T-helper 17 cell (primary cell): ENCODE results near the gene ZFX. TPM values are rescaled to one million over a fixed set of nuclear protein-coding genes. Genes with fewer than 3 reads are reported as not detected.
A peak's percentile ranks its signal among the peaks of the same experiment; 100 is the strongest.

ENCODE experiments used
- ATAC-seq: fragments of 150-1000 bp; cut with Tn5 transposase; 2 replicates; pipeline ENCODE4 v1.10.0; 2021; ENCODE audit warnings: mild to moderate bottlenecking, moderate library complexity
- DNase-seq, 3 donors: peaks; one replicate each; pipeline versions ENCODE4 v3.0.0 to v3.0.0-alpha.2; 2020 to 2021
- H3K9me3 ChIP-seq: one replicate; pipeline ENCODE4 v1.7.0; 2013; ENCODE audit warnings: low read length, mild to moderate bottlenecking; ENCODE audit not compliant: control insufficient read depth, poor library complexity, severe bottlenecking
- H3K27ac Mint-ChIP-seq: one replicate; pipeline ENCODE4 v1.8.0; 2022; ENCODE audit warnings: mild to moderate bottlenecking, moderate library complexity, mixed read lengths
- H3K27me3 Mint-ChIP-seq: one replicate; pipeline ENCODE4 v1.8.0; 2022; ENCODE audit warnings: mixed read lengths
- H3K36me3 Mint-ChIP-seq: one replicate; pipeline ENCODE4 v1.8.0; 2022; ENCODE audit warnings: low read depth, mixed read lengths
- H3K4me1 Mint-ChIP-seq: one replicate; pipeline ENCODE4 v1.8.0; 2022; ENCODE audit warnings: mild to moderate bottlenecking, mixed read lengths
- H3K4me3 Mint-ChIP-seq: one replicate; pipeline ENCODE4 v1.8.0; 2022; ENCODE audit warnings: mild to moderate bottlenecking, moderate library complexity, mixed read lengths
- total RNA-seq, 4 donors: library from RNA in 2 of 4; stranded (reverse) in 2 of 4; gene quantifications; one replicate each; pipeline ENCODE4 v1.2.3 and lab custom pipeline; 2022 to 2026

ZFX gene
- total RNA-seq, 2 donors from 2014 or later: 50.8 to 55.8 TPM

DNA sequence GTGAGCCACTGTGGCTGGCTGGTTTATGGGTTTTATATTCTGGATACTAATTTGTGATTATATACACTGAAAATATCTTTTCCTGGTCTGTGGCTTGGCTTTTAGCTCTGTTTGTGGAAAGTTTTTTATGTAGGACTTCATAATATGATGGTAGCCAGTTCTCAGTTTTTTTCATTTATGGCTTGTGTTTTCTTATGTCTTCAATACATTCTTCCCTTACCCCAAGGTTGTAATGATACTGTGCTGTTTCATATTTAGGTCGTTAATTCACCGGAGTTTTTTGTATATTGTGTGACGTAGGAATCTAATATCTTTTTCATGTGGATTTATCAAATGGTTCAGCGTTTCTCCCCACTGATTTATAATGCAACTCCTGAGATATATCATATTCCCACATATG lies 6.6 kb downstream of the ZFX start:
- Mint-ChIP-seq H3K4me3 (peak overlapping the region; percentile 60), H3K27me3 (no peaks in the 10 kb centered on the region), H3K4me1 (peaks cover 40% of the 10 kb centered on the region), H3K36me3 (peaks cover 6% of the 10 kb centered on the region), H3K27ac (peak overlapping the region; percentile 91)
- no peaks in the 10 kb centered on the region for H3K9me3 ChIP-seq
- DNase-seq (no peak), ATAC-seq (no peak)

DNA sequence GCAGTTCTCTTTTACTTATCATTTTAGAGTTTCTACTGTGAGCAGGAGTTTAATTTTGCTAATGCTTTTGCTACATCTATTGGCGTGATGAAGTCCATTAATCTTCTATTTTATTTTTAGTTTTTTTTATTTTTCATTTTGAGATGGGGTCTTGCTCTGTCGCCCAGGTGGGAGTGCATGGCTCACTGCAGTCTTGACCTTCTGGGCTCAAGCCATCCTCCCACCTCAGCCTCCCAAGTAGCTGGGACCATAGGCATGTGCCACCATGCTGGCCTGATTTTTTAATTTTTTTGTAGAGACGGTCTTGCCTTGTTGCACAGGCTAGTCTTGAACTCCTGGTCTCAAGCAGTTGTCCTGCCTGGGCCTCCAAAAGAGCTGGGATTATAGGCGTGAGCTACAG lies 9.4 kb downstream of the ZFX start:
- Mint-ChIP-seq H3K27ac (no peak overlapping the region), H3K36me3 (peaks cover 2% of the 10 kb centered on the region)

DNA sequence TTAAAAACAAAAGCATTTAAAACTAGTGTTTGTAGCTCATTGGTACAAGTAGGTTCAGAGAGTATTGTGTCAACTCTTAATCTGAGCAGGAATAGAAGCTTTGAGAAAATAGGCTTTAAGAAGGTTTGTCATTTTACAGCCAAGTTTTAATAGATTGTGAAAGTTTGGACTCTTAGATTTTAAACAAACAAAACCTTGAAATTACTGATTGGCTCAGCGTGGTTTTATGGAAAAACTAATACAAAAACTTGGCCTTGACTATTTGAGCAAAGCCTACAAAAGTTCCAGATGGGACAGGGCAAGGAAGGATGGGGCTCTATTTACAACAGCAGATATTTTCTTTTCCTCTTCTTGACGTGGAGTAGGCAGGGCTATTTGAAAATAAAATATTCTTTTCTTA lies 16.5 kb downstream of the ZFX start:
- no peak for ATAC-seq
- no peak overlapping the region for H3K27ac Mint-ChIP-seq
- H3K9me3 ChIP-seq: no peaks in the 10 kb centered on the region
- no peak overlapping the region for H3K4me3 Mint-ChIP-seq
- peaks cover 32% of the 10 kb centered on the region for H3K4me1 Mint-ChIP-seq
- H3K36me3 Mint-ChIP-seq: no peaks in the 10 kb centered on the region
- no peak for DNase-seq
- no peaks in the 10 kb centered on the region for H3K27me3 Mint-ChIP-seq

More for the DNA sequence above, 9.4 kb downstream of the ZFX start:
- ATAC-seq (no peak), DNase-seq (no peak)
- H3K4me3 Mint-ChIP-seq: no peak overlapping the region
- peaks cover 25% of the 10 kb centered on the region for H3K4me1 Mint-ChIP-seq
- H3K9me3 ChIP-seq: no peaks in the 10 kb centered on the region
- no peaks in the 10 kb centered on the region for H3K27me3 Mint-ChIP-seq

DNA sequence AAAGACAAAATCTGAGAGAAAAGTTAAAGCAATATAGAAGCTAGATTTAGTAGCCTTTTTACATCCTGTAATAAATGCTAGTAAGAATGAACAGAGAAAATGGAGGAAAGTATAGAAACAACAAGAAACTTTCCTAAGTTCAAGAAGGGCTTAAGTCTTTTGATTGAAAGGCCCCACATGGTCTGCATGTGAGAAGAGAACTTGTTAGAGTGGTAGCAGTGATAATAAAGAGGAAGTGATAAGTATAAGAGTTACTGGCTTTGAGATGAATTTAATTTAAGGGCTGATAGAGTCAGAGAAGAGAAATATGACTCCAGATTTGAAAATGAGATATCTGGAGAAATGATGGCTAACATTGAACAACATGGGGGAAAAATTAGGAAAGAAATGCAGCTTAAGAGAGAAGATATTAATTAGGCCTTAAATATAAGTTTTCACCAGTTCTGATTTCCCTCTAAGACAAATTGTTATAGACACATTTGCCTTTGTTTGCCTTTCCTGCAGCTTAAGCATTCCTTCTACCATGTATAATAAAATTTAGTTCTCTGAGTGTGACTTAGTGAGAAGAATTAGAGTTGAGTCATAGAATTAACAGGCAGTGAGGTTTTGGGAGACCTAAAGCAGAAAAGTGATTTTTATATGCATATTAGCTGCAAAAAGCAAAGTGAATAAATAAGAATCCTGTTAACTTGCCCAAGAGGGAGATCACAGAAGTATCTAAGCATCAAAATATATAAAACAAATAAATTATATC lies 18.4 kb downstream of the ZFX start:
- Mint-ChIP-seq H3K27me3 (no peaks in the 10 kb centered on the region), H3K27ac (peak overlapping the region; percentile 82), H3K36me3 (no peaks in the 10 kb centered on the region), H3K4me3 (peak overlapping the region; percentile 31), H3K4me1 (peaks cover 32% of the 10 kb centered on the region)
- H3K9me3 ChIP-seq: no peaks in the 10 kb centered on the region
- ATAC-seq (no peak), DNase-seq (no peak)

DNA sequence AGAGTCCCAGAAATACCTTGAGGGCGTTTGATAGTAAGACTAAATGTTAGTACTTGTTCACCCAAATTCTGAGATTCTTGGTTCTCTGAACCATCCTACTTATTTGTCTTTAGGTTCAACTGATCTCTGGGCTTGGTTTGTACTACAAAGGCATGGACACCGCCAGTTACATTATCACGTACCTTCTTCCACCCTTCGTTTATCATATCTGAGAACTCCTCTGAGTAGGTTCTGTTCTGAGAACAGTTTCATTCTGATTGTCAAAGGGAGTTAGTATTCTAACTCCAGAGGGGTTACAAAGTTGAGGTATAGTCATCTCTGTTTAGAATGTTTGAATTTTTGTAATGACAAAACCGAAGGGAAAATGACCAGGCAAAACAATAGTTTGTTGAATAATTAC lies 19.3 kb downstream of the ZFX start:
- DNase-seq (no peak), ATAC-seq (peak; percentile 20)
- no peaks in the 10 kb centered on the region for H3K27me3 Mint-ChIP-seq
- no peaks in the 10 kb centered on the region for H3K36me3 Mint-ChIP-seq
- peak overlapping the region; percentile 61 for H3K4me3 Mint-ChIP-seq
- peaks cover 32% of the 10 kb centered on the region for H3K4me1 Mint-ChIP-seq
- peak overlapping the region; percentile 88 for H3K27ac Mint-ChIP-seq
- H3K9me3 ChIP-seq: no peaks in the 10 kb centered on the region

DNA sequence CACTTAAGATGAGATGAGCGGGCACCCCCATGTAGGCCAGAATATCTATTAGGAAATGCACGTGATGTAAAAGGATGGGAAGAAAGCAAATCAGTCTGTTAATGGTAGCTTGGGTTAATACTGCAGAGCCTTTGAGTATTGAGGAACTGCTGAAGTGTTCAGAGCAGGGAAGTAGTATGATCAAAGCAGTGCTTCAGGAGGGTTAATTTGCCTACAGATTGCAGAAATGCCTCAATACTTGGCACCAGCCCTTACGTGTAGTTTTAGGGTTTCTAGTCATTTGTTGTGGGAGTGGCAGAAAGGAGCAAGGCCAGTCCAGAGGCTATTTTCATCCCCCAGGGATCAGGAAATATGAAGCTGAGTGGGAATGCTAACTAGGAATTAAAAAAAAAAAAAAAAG lies 19.7 kb downstream of the ZFX start:
- H3K9me3 ChIP-seq: no peaks in the 10 kb centered on the region
- no peaks in the 10 kb centered on the region for H3K36me3 Mint-ChIP-seq
- H3K4me1 Mint-ChIP-seq: peaks cover 32% of the 10 kb centered on the region
- H3K27me3 Mint-ChIP-seq: no peaks in the 10 kb centered on the region
- peak overlapping the region; percentile 88 for H3K27ac Mint-ChIP-seq
- DNase-seq (no peak), ATAC-seq (peak; percentile 59)
- H3K4me3 Mint-ChIP-seq: peak overlapping the region; percentile 61

DNA sequence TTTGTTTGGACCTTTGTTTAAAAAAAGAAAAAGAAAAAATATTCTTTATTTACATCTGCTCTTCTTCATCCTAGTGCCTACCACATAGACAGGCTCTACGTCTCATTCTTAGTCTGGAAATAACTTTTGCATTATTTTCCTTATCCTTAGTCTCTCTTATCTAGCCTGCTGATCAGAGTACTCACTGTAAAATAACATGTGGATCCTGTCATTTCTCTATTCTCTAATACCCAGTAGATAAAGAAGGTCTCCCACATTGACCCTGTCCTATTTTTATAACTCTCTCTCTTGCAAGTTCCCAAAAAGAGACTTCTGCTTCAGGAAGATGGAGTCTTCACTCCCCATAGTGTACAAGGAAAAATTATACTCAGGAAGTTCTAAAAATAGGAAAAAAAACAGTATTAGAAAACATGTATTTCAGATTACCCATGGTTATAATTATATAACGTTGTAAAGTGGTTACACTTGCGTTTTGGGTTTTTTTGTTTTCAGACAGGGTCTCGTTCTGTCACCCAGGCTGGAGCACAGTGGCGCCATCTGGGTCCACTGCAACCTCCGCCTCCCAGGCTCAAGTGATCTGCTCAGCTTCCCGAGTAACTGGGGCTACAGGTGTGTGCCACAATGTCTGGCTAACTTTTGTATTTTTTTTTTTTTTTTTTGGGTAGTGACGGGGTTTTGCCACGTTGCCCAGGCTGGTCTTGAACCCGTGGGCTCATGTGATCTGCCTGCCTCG lies 23.8 kb downstream of the ZFX start:
- no peak overlapping the region for H3K4me3 Mint-ChIP-seq
- ATAC-seq: no peak
- H3K36me3 Mint-ChIP-seq: peaks cover 2% of the 10 kb centered on the region
- H3K27ac Mint-ChIP-seq: no peak overlapping the region
- H3K4me1 Mint-ChIP-seq: peaks cover 26% of the 10 kb centered on the region
- H3K27me3 Mint-ChIP-seq: no peaks in the 10 kb centered on the region
- H3K9me3 ChIP-seq: no peaks in the 10 kb centered on the region
- no peak for DNase-seq

DNA sequence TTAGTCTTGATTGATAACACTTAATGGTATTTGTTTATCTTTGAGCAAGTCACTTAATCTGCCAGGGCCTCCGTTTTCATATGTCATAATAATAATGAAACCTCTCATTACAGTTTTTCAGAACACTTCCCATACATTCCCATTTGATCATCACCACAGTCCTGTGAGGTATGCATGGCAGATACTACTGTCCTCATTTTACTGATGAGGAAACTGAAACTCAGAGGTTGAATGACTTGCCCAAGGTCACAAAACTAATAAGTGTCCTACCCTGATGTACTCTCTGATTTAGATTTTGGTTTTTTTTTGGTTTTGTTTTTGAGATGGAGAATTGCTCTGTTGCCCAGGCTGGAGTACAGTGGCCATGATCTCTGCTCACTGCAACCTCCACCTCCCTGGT lies 25.7 kb downstream of the ZFX start:
- no peak for DNase-seq
- ATAC-seq: no peak
- Mint-ChIP-seq H3K4me1 (peaks cover 13% of the 10 kb centered on the region), H3K36me3 (peaks cover 2% of the 10 kb centered on the region), H3K4me3 (no peak overlapping the region), H3K27me3 (no peaks in the 10 kb centered on the region), H3K27ac (no peak overlapping the region)
- no peaks in the 10 kb centered on the region for H3K9me3 ChIP-seq

DNA sequence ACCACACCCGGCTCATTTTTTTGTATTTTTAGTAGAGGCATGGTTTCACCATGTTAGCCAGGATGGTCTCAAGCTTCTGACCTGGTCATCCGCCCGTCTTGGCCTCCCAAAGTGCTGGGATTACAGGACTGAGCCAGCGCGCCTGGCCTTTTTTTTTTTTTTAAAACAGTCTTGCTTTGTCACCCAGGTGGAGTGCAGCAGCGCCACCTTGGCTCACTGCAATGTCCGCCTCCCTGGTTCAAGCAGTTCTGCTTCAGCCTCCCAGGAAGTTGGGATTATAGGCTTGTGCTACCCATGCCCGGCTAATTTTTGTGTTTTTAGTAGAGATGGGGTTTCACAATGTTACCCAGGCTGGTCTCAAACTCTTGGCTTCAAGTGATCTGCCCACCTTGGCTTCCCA lies 28.9 kb downstream of the ZFX start:
- H3K9me3 ChIP-seq: no peaks in the 10 kb centered on the region
- Mint-ChIP-seq H3K27ac (no peak overlapping the region), H3K4me1 (peaks cover 5% of the 10 kb centered on the region), H3K4me3 (no peak overlapping the region), H3K27me3 (no peaks in the 10 kb centered on the region), H3K36me3 (peaks cover 2% of the 10 kb centered on the region)
- ATAC-seq (no peak), DNase-seq (no peak)

DNA sequence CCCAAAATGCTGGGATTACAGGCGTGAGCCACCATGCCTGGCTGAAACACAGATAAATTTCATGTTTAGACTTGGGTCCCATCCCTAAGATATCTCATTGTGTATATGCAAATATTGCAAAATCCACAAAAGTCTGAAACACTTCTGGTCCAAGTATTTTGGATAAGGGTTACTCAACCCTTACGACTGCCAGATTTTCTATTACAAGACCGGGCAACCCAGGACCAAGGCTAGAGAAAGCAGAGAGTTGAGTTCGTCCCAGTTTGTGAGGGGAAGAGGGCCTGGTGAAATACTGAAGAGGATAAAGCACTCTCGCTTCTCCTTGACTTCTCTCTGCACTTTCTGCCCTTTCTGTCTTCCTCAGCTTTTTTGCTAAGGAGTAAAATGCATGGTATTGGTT lies 34.5 kb downstream of the ZFX start:
- DNase-seq (no peak), ATAC-seq (no peak)
- Mint-ChIP-seq H3K27ac (peak overlapping the region; percentile 68), H3K4me3 (no peak overlapping the region), H3K4me1 (peaks cover 13% of the 10 kb centered on the region), H3K27me3 (no peaks in the 10 kb centered on the region), H3K36me3 (no peaks in the 10 kb centered on the region)
- H3K9me3 ChIP-seq: no peaks in the 10 kb centered on the region

DNA sequence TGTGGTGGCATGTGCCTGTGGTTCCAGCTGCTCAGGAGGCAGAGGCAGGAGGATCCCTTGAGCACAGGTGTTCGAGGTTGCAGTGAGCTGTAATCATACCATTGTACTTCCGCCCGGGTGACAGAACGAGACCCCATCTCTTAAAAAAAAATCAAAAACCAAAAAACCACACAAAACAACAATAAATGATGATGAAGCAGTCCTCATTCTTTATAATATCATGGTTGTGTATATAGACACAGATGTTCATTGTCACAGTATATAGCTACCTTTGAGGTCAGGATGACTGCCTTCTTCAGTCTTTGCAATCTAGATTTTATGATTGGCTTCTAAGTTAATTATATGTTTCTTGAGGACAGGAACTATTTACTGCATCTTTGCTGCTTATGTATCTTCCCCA lies 37.0 kb downstream of the ZFX start:
- DNase-seq: no peak
- Mint-ChIP-seq H3K36me3 (no peaks in the 10 kb centered on the region), H3K27me3 (no peaks in the 10 kb centered on the region), H3K4me3 (peak overlapping the region; percentile 12), H3K27ac (peak overlapping the region; percentile 68), H3K4me1 (peaks cover 20% of the 10 kb centered on the region)
- no peak for ATAC-seq
- no peaks in the 10 kb centered on the region for H3K9me3 ChIP-seq

DNA sequence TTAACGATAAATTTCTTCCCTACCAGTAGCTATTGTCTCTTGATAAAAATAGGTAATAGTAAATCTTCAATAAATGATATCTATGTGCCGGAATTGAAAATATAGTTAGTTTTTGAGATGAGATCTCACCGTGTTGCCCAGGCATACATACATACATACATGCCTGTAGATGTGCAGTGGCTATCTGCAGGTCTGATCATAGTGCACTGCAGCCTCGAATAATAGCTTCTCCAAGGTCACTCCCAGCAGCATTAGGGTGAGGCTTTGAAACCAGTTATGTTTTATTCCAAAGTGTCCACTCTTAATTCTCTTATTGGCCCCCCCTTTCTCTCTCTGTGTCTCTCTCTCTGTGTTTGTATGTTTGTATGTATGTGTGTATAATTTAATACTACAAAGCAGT lies 37.5 kb downstream of the ZFX start:
- no peak for DNase-seq
- H3K36me3 Mint-ChIP-seq: no peaks in the 10 kb centered on the region
- no peaks in the 10 kb centered on the region for H3K27me3 Mint-ChIP-seq
- H3K27ac Mint-ChIP-seq: peak overlapping the region; percentile 68
- H3K4me1 Mint-ChIP-seq: peaks cover 20% of the 10 kb centered on the region
- peak overlapping the region; percentile 25 for H3K4me3 Mint-ChIP-seq
- H3K9me3 ChIP-seq: no peaks in the 10 kb centered on the region
- ATAC-seq: no peak

DNA sequence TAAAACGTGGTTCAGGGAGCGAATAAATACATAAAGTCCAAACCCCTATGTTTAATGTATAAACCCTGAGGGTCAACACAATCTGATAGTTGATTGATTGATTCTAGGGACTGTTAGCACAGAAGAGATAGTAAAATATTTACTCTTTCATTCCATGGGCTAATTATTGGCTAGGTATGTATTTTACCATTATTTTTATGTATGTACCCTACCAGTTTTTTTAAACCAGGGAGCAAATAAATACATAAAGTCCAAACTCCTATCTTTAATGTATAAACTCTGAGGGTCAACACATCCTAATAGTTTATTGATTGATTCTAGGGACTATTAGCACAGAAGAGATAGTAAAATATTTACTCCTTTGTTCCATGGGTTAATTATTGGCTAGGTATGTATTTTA lies 40.0 kb downstream of the ZFX start:
- Mint-ChIP-seq H3K27ac (no peak overlapping the region), H3K27me3 (no peaks in the 10 kb centered on the region), H3K36me3 (no peaks in the 10 kb centered on the region), H3K4me1 (peaks cover 32% of the 10 kb centered on the region), H3K4me3 (no peak overlapping the region)
- H3K9me3 ChIP-seq: no peaks in the 10 kb centered on the region
- ATAC-seq (no peak), DNase-seq (no peak)
